BJ (cell line): ENCODE measurements around the gene TMEM130. TPM values are rescaled to one million over a fixed set of nuclear protein-coding genes. Genes with fewer than 3 reads are reported as not detected.

Source experiments
- CTCF ChIA-PET: fragments of 350-600 bp; formaldehyde crosslinking; extraction: SDS; loops from one replicate; lab custom pipeline; 2021; ENCODE audit warnings: antibody characterized with exemption, inconsistent platforms; lab: Yijun Ruan, JAX
- POLR2A ChIA-PET: fragments of 300-600 bp; sonication (Branson Sonifier 250); formaldehyde crosslinking; extraction: SDS; loops from one replicate; lab custom pipeline; 2021; ENCODE audit warnings: antibody characterized with exemption; lab: Charles Lee
- DNase-seq: peaks from one replicate; pipeline ENCODE4 v3.0.0-alpha.2; 2011; ENCODE audit warnings: low read depth
- H3K27me3 ChIP-seq: 2 replicates; pipeline ENCODE4 v1.6.0; 2011; ENCODE audit warnings: low read length; ENCODE audit not compliant: control insufficient read depth, insufficient read depth
- H3K36me3 ChIP-seq: 2 replicates; pipeline ENCODE4 v1.5.1; 2011; ENCODE audit warnings: low read length; ENCODE audit not compliant: control insufficient read depth, insufficient read depth
- H3K4me3 ChIP-seq: 2 replicates; pipeline ENCODE4 v1.5.1; 2011; ENCODE audit warnings: low read depth, mild to moderate bottlenecking, control low read depth, low read length
- CTCF ChIP-seq: IDR thresholded peaks from 2 replicates; pipeline ENCODE4 v1.5.1; 2011; ENCODE audit warnings: low read depth, mild to moderate bottlenecking, control low read depth, inconsistent platforms, low read length, moderate library complexity; ENCODE audit not compliant: insufficient read depth
- polyA plus RNA-seq: library from polyadenylated mRNA; depleted of rRNA; stranded (reverse); fragments of >200 nt; gene quantifications from 2 replicates; pipeline ENCODE4 v1.2.3, GENCODE V29; 2011

The TMEM130 gene
- polyA plus RNA-seq, 1 experiment, result 6.4 TPM

- no peak for DNase-seq
- ChIA-PET CTCF (interaction anchor here (0.6 to 1.7 kb wide), 2 partner anchors 34 to 514 kb away, joined by 3 to 5 read pairs; partner anchors contain the start of gene TRRAP), POLR2A (no interaction called here)
- H3K36me3 ChIP-seq, result peaks cover 24% of the 10 kb centered on the region
- no peak overlapping the region for H3K4me3 ChIP-seq
- TF ChIP-seq CTCF, result no peak
- H3K27me3 ChIP-seq, result no peaks in the 10 kb centered on the region
Observed at GRCh38 chr7:98911916-98912315, 42.1 kb upstream of the TMEM130 start.

- POLR2A ChIA-PET, result no interaction called here
- CTCF ChIA-PET, result no interaction called here
- H3K4me3 ChIP-seq, result no peak overlapping the region
- H3K27me3 ChIP-seq, result no peaks in the 10 kb centered on the region
- H3K36me3 ChIP-seq, result peaks cover 16% of the 10 kb centered on the region
- no peak for DNase-seq
- TF ChIP-seq CTCF, result no peak
Observed at GRCh38 chr7:98910427-98910826, 40.6 kb upstream of the TMEM130 start.

- H3K36me3 ChIP-seq, result peaks cover 23% of the 10 kb centered on the region
- POLR2A ChIA-PET, result no interaction called here
- TF ChIP-seq CTCF, result no peak
- CTCF ChIA-PET, result no interaction called here
- no peak for DNase-seq
- no peaks in the 10 kb centered on the region for H3K27me3 ChIP-seq
- H3K4me3 ChIP-seq, result no peak overlapping the region
Observed at GRCh38 chr7:98909487-98909886, 39.7 kb upstream of the TMEM130 start.

- no peak overlapping the region for H3K4me3 ChIP-seq
- TF ChIP-seq CTCF, result no peak
- ChIA-PET POLR2A (no interaction called here), CTCF (interaction anchor here (1.2 kb wide), 1 partner anchor 30 kb away, joined by 3 read pairs; the partner anchor contains the start of gene TRRAP)
- DNase-seq, result no peak
- H3K27me3 ChIP-seq, result no peaks in the 10 kb centered on the region
- H3K36me3 ChIP-seq, result peaks cover 25% of the 10 kb centered on the region
Observed at GRCh38 chr7:98908585-98908984, 38.8 kb upstream of the TMEM130 start.

- peaks cover 24% of the 10 kb centered on the region for H3K36me3 ChIP-seq
- H3K4me3 ChIP-seq, result no peak overlapping the region
- POLR2A ChIA-PET, result no interaction called here
- CTCF ChIA-PET, result interaction anchor here (1.2 kb wide), 1 partner anchor 29 kb away, joined by 3 read pairs; the partner anchor contains the start of gene TRRAP
- no peaks in the 10 kb centered on the region for H3K27me3 ChIP-seq
- no peak for TF ChIP-seq CTCF
- no peak for DNase-seq
Observed at GRCh38 chr7:98907570-98907969, 37.8 kb upstream of the TMEM130 start.
